IMR-90 (cell line): ENCODE results near the gene ACTL9. TPM values are rescaled to one million over a fixed set of nuclear protein-coding genes. Genes with fewer than 3 reads are reported as not detected.

Experiments
- ATAC-seq: fragments of 200-7000 bp; cut with Tn5 transposase; 2 replicates; pipeline ENCODE4 v1.9.1; 2020; ENCODE audit warnings: low read depth, mild to moderate bottlenecking, moderate library complexity
- BruUV-seq: library from RNA; stranded (reverse); fragments of 400-500 nt; replicated peaks from 2 replicates; lab custom pipeline; 2021; lab: Mats Ljungman, UMichigan
- CTCF ChIA-PET: fragments of 300-600 bp; formaldehyde crosslinking; extraction: SDS; loops from one replicate; lab custom pipeline; 2021; ENCODE audit warnings: antibody characterized with exemption; lab: Yijun Ruan, JAX
- POLR2A ChIA-PET: fragments of 300-600 bp; sonication (Branson Sonifier 250); formaldehyde crosslinking; loops from one replicate; lab custom pipeline; 2022; ENCODE audit warnings: antibody characterized with exemption; ENCODE audit not compliant: unreplicated experiment; lab: Charles Lee
- DNase-seq: peaks from one replicate; pipeline ENCODE4 v3.0.0; 2013
- H2AFZ ChIP-seq: replicated peaks from 2 replicates; pipeline ENCODE3; 2013; ENCODE audit warnings: low read length, mild to moderate bottlenecking; ENCODE audit not compliant: poor library complexity
- H2AK5ac ChIP-seq: 2 replicates; pipeline ENCODE4 v1.6.1; 2013; ENCODE audit warnings: low read depth, low read length, inconsistent platforms
- H2AK9ac ChIP-seq: replicated peaks from 2 replicates; pipeline ENCODE3; 2013; ENCODE audit warnings: mild to moderate bottlenecking, low read depth, low read length, moderate library complexity; ENCODE audit not compliant: poor library complexity
- H2BK120ac ChIP-seq: 2 replicates; pipeline ENCODE4 v1.6.1; 2013; ENCODE audit warnings: low read depth, low read length, inconsistent platforms
- H2BK15ac ChIP-seq: 3 replicates; pipeline ENCODE4 v1.6.1; 2013; ENCODE audit warnings: low read depth, low read length, inconsistent platforms
- H2BK20ac ChIP-seq: 2 replicates; pipeline ENCODE4 v1.6.1; 2013; ENCODE audit warnings: low read depth, mild to moderate bottlenecking, inconsistent platforms, low read length, moderate library complexity
- H2BK5ac ChIP-seq: 2 replicates; pipeline ENCODE4 v1.6.1; 2013; ENCODE audit warnings: mild to moderate bottlenecking, low read depth, low read length, inconsistent platforms; ENCODE audit not compliant: poor library complexity, severe bottlenecking
- H3K14ac ChIP-seq: replicated peaks from 2 replicates; pipeline ENCODE4 v1.6.1; 2013; ENCODE audit warnings: low read depth, low read length, inconsistent platforms
- H3K18ac ChIP-seq: 2 replicates; pipeline ENCODE4 v1.6.1; 2013; ENCODE audit warnings: low read depth, low read length, control low read depth
- H3K23ac ChIP-seq: 2 replicates; pipeline ENCODE4 v1.6.1; 2013; ENCODE audit warnings: low read depth, low read length, inconsistent platforms
- H3K27ac ChIP-seq: 2 replicates; pipeline ENCODE4 v1.5.1; 2013; ENCODE audit warnings: mild to moderate bottlenecking, control low read depth, low read length; ENCODE audit not compliant: insufficient read depth
- H3K27me3 ChIP-seq: 2 replicates; pipeline ENCODE4 v1.6.1; 2013; ENCODE audit warnings: low read length; ENCODE audit not compliant: control insufficient read depth, insufficient read depth
- H3K36me3 ChIP-seq: 2 replicates; pipeline ENCODE4 v1.6.1; 2013; ENCODE audit warnings: low read length, mixed read lengths; ENCODE audit not compliant: control insufficient read depth, insufficient read depth
- H3K4ac ChIP-seq: 2 replicates; pipeline ENCODE4 v1.6.1; 2013; ENCODE audit warnings: low read depth, low read length, inconsistent platforms
- H3K4me1 ChIP-seq: 2 replicates; pipeline ENCODE4 v1.6.1; 2013; ENCODE audit warnings: low read length, mixed read lengths; ENCODE audit not compliant: control insufficient read depth, insufficient read depth
- H3K4me2 ChIP-seq: 2 replicates; pipeline ENCODE4 v1.6.1; 2013; ENCODE audit warnings: low read depth, mild to moderate bottlenecking, control low read depth, low read length, moderate library complexity
- H3K4me3 ChIP-seq: 2 replicates; pipeline ENCODE4 v1.5.1; 2013; ENCODE audit warnings: low read depth, mild to moderate bottlenecking, control low read depth, low read length, moderate library complexity; ENCODE audit not compliant: insufficient read depth
- H3K56ac ChIP-seq: 2 replicates; pipeline ENCODE4 v1.6.1; 2013; ENCODE audit warnings: low read length, inconsistent platforms; ENCODE audit not compliant: insufficient read depth; ENCODE audit errors: extremely low read depth
- H3K79me1 ChIP-seq, 2 experiments: 2 replicates each; pipeline ENCODE4 v1.6.1; 2013; ENCODE audit warnings: low read length in 2 of 2, inconsistent platforms in 1 of 2, low read depth in 1 of 2
- H3K9ac ChIP-seq: 2 replicates; pipeline ENCODE4 v1.6.1; 2013; ENCODE audit warnings: low read depth, low read length, control low read depth
- H3K9me1 ChIP-seq: 2 replicates; pipeline ENCODE4 v1.6.1; 2013; ENCODE audit warnings: low read length, inconsistent platforms; ENCODE audit not compliant: insufficient read depth
- H3K9me3 ChIP-seq: 2 replicates; pipeline ENCODE4 v1.6.1; 2013; ENCODE audit warnings: low read length; ENCODE audit not compliant: control insufficient read depth, insufficient read depth
- H4K20me1 ChIP-seq: 2 replicates; pipeline ENCODE4 v1.6.1; 2013; ENCODE audit warnings: low read length, inconsistent platforms; ENCODE audit not compliant: insufficient read depth
- H4K5ac ChIP-seq: 2 replicates; pipeline ENCODE4 v1.6.1; 2013; ENCODE audit warnings: mild to moderate bottlenecking, low read depth, low read length, control low read depth
- H4K8ac ChIP-seq, 2 experiments: 2 replicates each; pipeline ENCODE4 v1.6.1; 2013; ENCODE audit warnings: low read depth in 2 of 2, low read length in 2 of 2, control low read depth in 1 of 2, inconsistent platforms in 1 of 2
- H4K91ac ChIP-seq: 2 replicates; pipeline ENCODE4 v1.6.1; 2013; ENCODE audit warnings: low read depth, low read length, inconsistent platforms; ENCODE audit not compliant: insufficient read depth
- BHLHE40 ChIP-seq: fragments of 150-350 bp; IDR thresholded peaks from 2 replicates; pipeline ENCODE4 v1.6.1; 2016; ENCODE audit warnings: mild to moderate bottlenecking, low read depth, low read length
- CHD1 ChIP-seq: IDR thresholded peaks from 2 replicates; pipeline ENCODE4 v1.6.1; 2012; ENCODE audit warnings: low read depth, low read length, improper control_type of control experiment
- CTCF ChIP-seq: conservative IDR thresholded peaks from 2 replicates; pipeline ENCODE4 v1.5.1; 2012; ENCODE audit warnings: mild to moderate bottlenecking, low read depth, low read length, improper control_type of control experiment
- ELK1 ChIP-seq: fragments of 150-350 bp; IDR thresholded peaks from 2 replicates; pipeline ENCODE4 v1.6.1; 2016; ENCODE audit warnings: low read depth, mild to moderate bottlenecking, low read length, moderate library complexity, borderline replicate concordance
- FOS ChIP-seq: fragments of 150-350 bp; IDR thresholded peaks from 2 replicates; pipeline ENCODE4 v1.6.1; 2016; ENCODE audit warnings: low read depth, low read length
- MAZ ChIP-seq: IDR thresholded peaks from 2 replicates; pipeline ENCODE4 v1.6.1; 2012; ENCODE audit warnings: low read depth, mild to moderate bottlenecking, low read length, improper control_type of control experiment, moderate library complexity, borderline replicate concordance
- MXI1 ChIP-seq: IDR thresholded peaks from 2 replicates; pipeline ENCODE4 v1.6.1; 2012; ENCODE audit warnings: low read depth, mild to moderate bottlenecking, low read length, moderate library complexity, borderline replicate concordance
- NFE2L2 ChIP-seq: fragments of 150-350 bp; IDR thresholded peaks from 2 replicates; pipeline ENCODE4 v1.6.1; 2016; ENCODE audit warnings: low read depth, mild to moderate bottlenecking, low read length
- POLR2A ChIP-seq: IDR thresholded peaks from 2 replicates; pipeline ENCODE4 v1.6.1; 2012; ENCODE audit warnings: mild to moderate bottlenecking, low read depth, low read length
- RAD21 ChIP-seq: IDR thresholded peaks from 2 replicates; pipeline ENCODE4 v1.6.1; 2012; ENCODE audit warnings: low read length, improper control_type of control experiment
- RFX5 ChIP-seq: IDR thresholded peaks from 2 replicates; pipeline ENCODE4 v1.8.0; 2012; ENCODE audit warnings: low read depth, mild to moderate bottlenecking, low read length, moderate library complexity
- USF2 ChIP-seq: fragments of 150-350 bp; IDR thresholded peaks from 2 replicates; pipeline ENCODE4 v1.6.1; 2017; ENCODE audit warnings: mild to moderate bottlenecking, antibody characterized with exemption, low read length, low read depth
- WGBS, 2 experiments: methylation state at CpG; one replicate each; pipeline versions ENCODE4 v1.1.5 to v1.1.7; 2013; ENCODE audit warnings: missing lambda C conversion rate in 2 of 2; ENCODE audit not compliant: insufficient read length in 1 of 2; ENCODE audit errors: extremely low coverage in 2 of 2; 5-methylcytosine and 5-hydroxymethylcytosine counted together
- dilution Hi-C: fragments of 300-500 bp; cut with HindIII; formaldehyde crosslinking; loops from one replicate; pipeline ENCODE4 v1.14.3; 2018; ENCODE audit warnings: low sequenced_read_pairs; ENCODE audit not compliant: unreplicated experiment
- in situ Hi-C: fragments of 300-500 bp; cut with MboI; formaldehyde crosslinking; loops from 3 replicates; pipeline ENCODE4 v1.14.3; 2019; ENCODE audit warnings: low sequenced_read_pairs, inconsistent platforms, mixed read lengths
- intact Hi-C: fragments of 100-400 bp; cut with micrococcal nuclease; formaldehyde crosslinking; loops from 2 replicates; pipeline ENCODE4 v1.10.0; 2022
- polyA plus RNA-seq, 3 experiments: library from polyadenylated mRNA; depleted of rRNA; stranded (reverse); fragments of >200 nt; gene quantifications; 2 replicates each; pipeline ENCODE4 v1.2.3, GENCODE V29; 2012; ENCODE audit warnings: low replicate concordance in 1 of 3
- total RNA-seq: library from RNA; depleted of rRNA; stranded (reverse); fragments of >200 nt; gene quantifications from 2 replicates; pipeline ENCODE4 v1.2.3, GENCODE V29; 2012

ACTL9 gene
- total and polyA plus RNA-seq, 2 of the 4 experiments (the other 2 are of a cell fraction) = not detected

- H3K9me1 ChIP-seq = no peaks in the 10 kb centered on the region
- no peak within 1 kb of the TSS for H3K27ac ChIP-seq
- no peak within 1 kb of the TSS for H3K23ac ChIP-seq
- H3K4me2 ChIP-seq = no peak within 1 kb of the TSS
- no peak within 1 kb of the TSS for H3K4me3 ChIP-seq
- no peaks in the 10 kb centered on the region for H3K4me1 ChIP-seq
- 20% methylated on average over 1 of the region's 1 CpG; no CpG with 5 or more reads in 1 of the 2 experiments for WGBS, 2 experiments
- H2BK20ac ChIP-seq = no peak within 1 kb of the TSS
- no peaks in the 10 kb centered on the region for H4K20me1 ChIP-seq
- H3K27me3 ChIP-seq = no peaks in the 10 kb centered on the region
- H2AFZ ChIP-seq = no peak within 1 kb of the TSS
- ChIA-PET CTCF (no interaction called here), POLR2A (no interaction called here)
- no peak within 1 kb of the TSS for H3K18ac ChIP-seq
- H3K79me1 ChIP-seq = no peaks in the 10 kb centered on the region
- no peak within 1 kb of the TSS for H4K8ac ChIP-seq
- H2BK5ac ChIP-seq = no peak within 1 kb of the TSS
- no peaks in the 10 kb centered on the region for H3K36me3 ChIP-seq
- in situ Hi-C loops = no loop called here
- H4K91ac ChIP-seq = no peak within 1 kb of the TSS
- ATAC-seq = no peak
- H3K9ac ChIP-seq = no peak within 1 kb of the TSS
- H2AK9ac ChIP-seq = no peak within 1 kb of the TSS
- no peak for TF ChIP-seq USF2
- no peak for TF ChIP-seq POLR2A
- no peak for TF ChIP-seq MXI1
- no peak for TF ChIP-seq RFX5
- no peak for TF ChIP-seq ELK1
- no peak for TF ChIP-seq RAD21
- TF ChIP-seq NFE2L2 = no peak
- TF ChIP-seq FOS = no peak
- no peak for TF ChIP-seq CTCF
- no peak for TF ChIP-seq MAZ
- TF ChIP-seq BHLHE40 = no peak
- no peak for TF ChIP-seq CHD1
- H3K56ac ChIP-seq = no peak within 1 kb of the TSS
- H2AK5ac ChIP-seq = no peak within 1 kb of the TSS
- dilution Hi-C loops = no loop called here
- no peak within 1 kb of the TSS for H2BK15ac ChIP-seq
- H3K4ac ChIP-seq = no peak within 1 kb of the TSS
- no peak within 1 kb of the TSS for H3K14ac ChIP-seq
- H3K9me3 ChIP-seq = peaks cover 19% of the 10 kb centered on the region
- H2BK120ac ChIP-seq = no peak within 1 kb of the TSS
- intact Hi-C loops = no loop called here
- DNase-seq = no peak
- no TSS peak for BruUV-seq
- H4K5ac ChIP-seq = no peak within 1 kb of the TSS
These were observed 22.7 kb upstream of the ACTL9 start, which contains the start of gene OR2Z1 for GRCh38 chr19:8721334-8721733. Gene OR2Z1 (plus strand): TSS chr19:8721634. CDS start chr19:8731029, 9,395 bp downstream.
